ENCODE results near the gene GRIK5. TPM values are rescaled to one million over a fixed set of nuclear protein-coding genes. Genes with fewer than 3 reads are reported as not detected.

GRIK5 gene
- polyA plus RNA-seq, 1 donor from 2014 or later, result 22.4 TPM

DNA sequence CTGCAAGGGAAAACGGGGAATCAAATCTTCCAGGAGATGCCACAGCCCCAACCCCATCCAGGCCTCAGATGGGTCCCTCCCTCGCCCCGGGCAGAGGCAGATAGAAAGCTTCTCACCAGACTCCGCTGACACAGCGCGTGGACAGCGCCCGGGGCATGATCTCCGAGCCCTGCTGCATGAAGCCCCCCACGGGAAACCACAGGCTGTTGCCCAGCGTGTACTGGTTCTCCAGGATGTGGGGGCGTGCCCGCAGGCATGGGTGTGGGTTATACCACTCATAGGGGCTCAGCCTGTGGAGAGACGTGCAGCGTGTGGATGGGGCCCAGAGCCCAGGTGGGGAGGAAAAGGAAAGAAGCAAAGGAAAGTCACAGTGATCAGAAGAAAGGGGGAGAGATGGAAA lies 48.8 kb downstream of the GRIK5 start:
- no peaks in the 10 kb centered on the region for H3F3A ChIP-seq (ENCODE audit: insufficient read depth, low read length, poor library complexity, severe bottlenecking)
- no peak for TF ChIP-seq EP300 (conservative IDR thresholded peaks at IDR 0.05; ENCODE audit: poor library complexity, severe bottlenecking)
- no peak for TF ChIP-seq POLR2AphosphoS5 (IDR thresholded peaks at IDR 0.05)
- TF ChIP-seq CTCF (IDR thresholded peaks at IDR 0.05; ENCODE audit: poor library complexity, severe bottlenecking), result no peak
- H3K36me3 ChIP-seq (ENCODE audit: insufficient read depth, low read length), result peaks cover 17% of the 10 kb centered on the region
- H3K79me2 ChIP-seq (replicated peaks; ENCODE audit: insufficient read depth, low read length), result no peaks in the 10 kb centered on the region
- no peaks in the 10 kb centered on the region for H3K27me3 ChIP-seq (ENCODE audit: insufficient read depth, low read depth, low read length)
- H3K9me2 ChIP-seq (ENCODE audit: insufficient read depth, low read length), result no peaks in the 10 kb centered on the region
- no peak overlapping the region for H3K4me2 ChIP-seq (ENCODE audit: low read length)
- H4K20me1 ChIP-seq (ENCODE audit: insufficient read depth), result no peaks in the 10 kb centered on the region
- no peaks in the 10 kb centered on the region for H3K9me3 ChIP-seq (ENCODE audit: low read length)
- no peak overlapping the region for H3K27ac ChIP-seq (ENCODE audit: low read length)
- no peak overlapping the region for H3K4me3 ChIP-seq (ENCODE audit: low read length)
- no peak overlapping the region for H3K9ac ChIP-seq (ENCODE audit: low read length)
- H2AFZ ChIP-seq (ENCODE audit: low read depth, low read length), result no peak overlapping the region

DNA sequence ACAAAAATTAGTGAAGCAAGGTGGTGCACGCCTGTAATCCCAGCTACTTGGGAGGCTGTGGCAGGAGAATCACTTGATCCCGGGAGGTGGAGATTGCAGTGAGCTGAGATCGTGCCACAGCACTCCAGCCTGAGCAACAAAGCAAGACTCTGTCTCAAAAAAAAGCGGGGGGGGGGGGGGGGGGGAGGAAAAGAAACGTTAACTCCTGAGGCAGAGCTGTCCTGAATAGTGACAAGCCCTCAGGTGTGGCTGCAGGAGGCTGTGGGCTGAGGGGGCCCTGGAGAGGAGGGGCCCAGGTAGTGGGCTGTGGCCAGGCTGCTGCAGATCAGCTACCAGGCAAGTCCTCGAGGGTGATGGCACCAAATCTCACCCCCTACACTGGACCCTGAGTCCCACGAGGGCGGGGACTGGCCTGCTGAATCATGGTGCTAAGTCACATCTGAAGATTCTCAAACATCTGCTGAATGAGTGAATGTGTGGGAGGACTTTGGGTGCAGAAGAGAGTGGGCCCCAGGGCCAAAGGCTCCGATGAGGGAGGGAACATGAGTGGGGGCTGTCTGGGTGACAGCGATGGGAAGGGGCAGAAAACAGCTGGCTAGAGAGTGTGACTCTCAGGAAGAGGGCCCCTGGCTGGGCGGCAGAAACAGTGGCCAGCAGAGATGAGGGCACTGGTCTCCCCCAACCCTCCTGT lies 51.4 kb downstream of the GRIK5 start:
- TF ChIP-seq EP300 (conservative IDR thresholded peaks at IDR 0.05; ENCODE audit: poor library complexity, severe bottlenecking), result no peak
- TF ChIP-seq, protein P1, sequence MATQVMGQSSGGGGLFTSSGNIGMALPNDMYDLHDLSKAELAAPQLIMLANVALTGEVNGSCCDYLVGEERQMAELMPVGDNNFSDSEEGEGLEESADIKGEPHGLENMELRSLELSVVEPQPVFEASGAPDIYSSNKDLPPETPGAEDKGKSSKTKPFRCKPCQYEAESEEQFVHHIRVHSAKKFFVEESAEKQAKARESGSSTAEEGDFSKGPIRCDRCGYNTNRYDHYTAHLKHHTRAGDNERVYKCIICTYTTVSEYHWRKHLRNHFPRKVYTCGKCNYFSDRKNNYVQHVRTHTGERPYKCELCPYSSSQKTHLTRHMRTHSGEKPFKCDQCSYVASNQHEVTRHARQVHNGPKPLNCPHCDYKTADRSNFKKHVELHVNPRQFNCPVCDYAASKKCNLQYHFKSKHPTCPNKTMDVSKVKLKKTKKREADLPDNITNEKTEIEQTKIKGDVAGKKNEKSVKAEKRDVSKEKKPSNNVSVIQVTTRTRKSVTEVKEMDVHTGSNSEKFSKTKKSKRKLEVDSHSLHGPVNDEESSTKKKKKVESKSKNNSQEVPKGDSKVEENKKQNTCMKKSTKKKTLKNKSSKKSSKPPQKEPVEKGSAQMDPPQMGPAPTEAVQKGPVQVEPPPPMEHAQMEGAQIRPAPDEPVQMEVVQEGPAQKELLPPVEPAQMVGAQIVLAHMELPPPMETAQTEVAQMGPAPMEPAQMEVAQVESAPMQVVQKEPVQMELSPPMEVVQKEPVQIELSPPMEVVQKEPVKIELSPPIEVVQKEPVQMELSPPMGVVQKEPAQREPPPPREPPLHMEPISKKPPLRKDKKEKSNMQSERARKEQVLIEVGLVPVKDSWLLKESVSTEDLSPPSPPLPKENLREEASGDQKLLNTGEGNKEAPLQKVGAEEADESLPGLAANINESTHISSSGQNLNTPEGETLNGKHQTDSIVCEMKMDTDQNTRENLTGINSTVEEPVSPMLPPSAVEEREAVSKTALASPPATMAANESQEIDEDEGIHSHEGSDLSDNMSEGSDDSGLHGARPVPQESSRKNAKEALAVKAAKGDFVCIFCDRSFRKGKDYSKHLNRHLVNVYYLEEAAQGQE (IDR thresholded peaks at IDR 0.05; ENCODE audit: borderline replicate concordance), result no peak
- TF ChIP-seq RAD21 (conservative IDR thresholded peaks at IDR 0.05), result no peak
- TF ChIP-seq CTCF (IDR thresholded peaks at IDR 0.05; ENCODE audit: poor library complexity, severe bottlenecking), result no peak
- no peaks in the 10 kb centered on the region for H4K20me1 ChIP-seq (ENCODE audit: insufficient read depth)
- no peaks in the 10 kb centered on the region for H3K79me2 ChIP-seq (replicated peaks; ENCODE audit: insufficient read depth, low read length)
- no peak overlapping the region for H3K9ac ChIP-seq (ENCODE audit: low read length)
- H3F3A ChIP-seq (ENCODE audit: insufficient read depth, low read length, poor library complexity, severe bottlenecking), result no peaks in the 10 kb centered on the region
- no peaks in the 10 kb centered on the region for H3K9me2 ChIP-seq (ENCODE audit: insufficient read depth, low read length)
- H3K27me3 ChIP-seq (ENCODE audit: insufficient read depth, low read depth, low read length), result no peaks in the 10 kb centered on the region
- H3K9me3 ChIP-seq (ENCODE audit: low read length), result no peaks in the 10 kb centered on the region
- H2AFZ ChIP-seq (ENCODE audit: low read depth, low read length), result no peak overlapping the region
- H3K36me3 ChIP-seq (ENCODE audit: insufficient read depth, low read length), result peaks cover 11% of the 10 kb centered on the region
- no peak overlapping the region for H3K27ac ChIP-seq (ENCODE audit: low read length)
- H3K4me3 ChIP-seq (ENCODE audit: low read length), result no peak overlapping the region
- no peak overlapping the region for H3K4me2 ChIP-seq (ENCODE audit: low read length)
